GM19239 (cell line): ENCODE results near the gene PPP2R5C.

Source experiments
- DNase-seq: peaks from one replicate; pipeline ENCODE4 v3.0.0; 2011; ENCODE audit warnings: low spot score; ENCODE audit not compliant: insufficient read length
- FAIRE-seq: peaks from 2 replicates; lab custom pipeline; 2011; peaks lifted over from hg19 to GRCh38; lab: Jason Lieb, UNC

Gene PPP2R5C

GRCh38 chr14:101855958-101856357 is 94.4 kb downstream of the PPP2R5C start:
- no peak for DNase-seq
- FAIRE-seq = no peak

GRCh38 chr14:101856536-101856935 is 95.0 kb downstream of the PPP2R5C start:
- FAIRE-seq (peak; percentile 76), DNase-seq (no peak)

GRCh38 chr14:101857226-101857625 is 95.7 kb downstream of the PPP2R5C start:
- no peak for FAIRE-seq

GRCh38 chr14:101858791-101859537 is 97.5 kb downstream of the PPP2R5C start:
- DNase-seq (no peak), FAIRE-seq (peak; percentile 90)

More at GRCh38 chr14:101857226-101857625, 95.7 kb downstream of the PPP2R5C start:
- no peak for DNase-seq

GRCh38 chr14:101859538-101859902 is 98.0 kb downstream of the PPP2R5C start:
- FAIRE-seq (no peak), DNase-seq (no peak)

GRCh38 chr14:101859958-101860357 is 98.4 kb downstream of the PPP2R5C start:
- FAIRE-seq = no peak
- DNase-seq = no peak

- FAIRE-seq = no peak
- DNase-seq = no peak
Observed at GRCh38 chr14:101861464-101861863, 100.0 kb downstream of the PPP2R5C start.

- FAIRE-seq (no peak), DNase-seq (no peak)
Observed at GRCh38 chr14:101862177-101862576, 100.7 kb downstream of the PPP2R5C start.

GRCh38 chr14:101862711-101863110 is 101.2 kb downstream of the PPP2R5C start:
- FAIRE-seq (no peak), DNase-seq (no peak)

- FAIRE-seq (no peak), DNase-seq (no peak)
Observed at GRCh38 chr14:101865288-101865687, 103.8 kb downstream of the PPP2R5C start.

- FAIRE-seq (no peak), DNase-seq (no peak)
Observed at GRCh38 chr14:101867854-101868253, 106.3 kb downstream of the PPP2R5C start.

GRCh38 chr14:101869217-101869616 is 107.7 kb downstream of the PPP2R5C start:
- FAIRE-seq = no peak
- DNase-seq = no peak

- no peak for FAIRE-seq
- no peak for DNase-seq
Observed at GRCh38 chr14:101870273-101870939, 108.9 kb downstream of the PPP2R5C start.

GRCh38 chr14:101872346-101872745 is 110.8 kb downstream of the PPP2R5C start:
- DNase-seq (no peak), FAIRE-seq (no peak)

GRCh38 chr14:101873076-101873825 is 111.7 kb downstream of the PPP2R5C start:
- FAIRE-seq (peak; percentile 61), DNase-seq (no peak)

GRCh38 chr14:101873991-101874390 is 112.5 kb downstream of the PPP2R5C start:
- DNase-seq (no peak), FAIRE-seq (peak; percentile 87)

- DNase-seq (no peak), FAIRE-seq (no peak)
Observed at GRCh38 chr14:101875041-101875726, 113.7 kb downstream of the PPP2R5C start.

GRCh38 chr14:101875727-101876554 is 114.4 kb downstream of the PPP2R5C start:
- DNase-seq (no peak), FAIRE-seq (no peak)

- peak; percentile 55 for DNase-seq
- FAIRE-seq = peak; percentile 99
Observed at GRCh38 chr14:101876555-101876938, 115.0 kb downstream of the PPP2R5C start.

- FAIRE-seq = peak; percentile 49
- DNase-seq = no peak
Observed at GRCh38 chr14:101877766-101878165, 116.3 kb downstream of the PPP2R5C start.
